Hepatocyte (in vitro differentiated cells): ENCODE data around the gene GLRX3. TPM values are rescaled to one million over a fixed set of nuclear protein-coding genes. Genes with fewer than 3 reads are reported as not detected.
"Not testable (repeated sequence)": the region's sequence is repeated elsewhere in the genome, so short reads cannot be mapped to it uniquely, and the experiment has no call there.

Experiments used
- DNase-seq: peaks from one replicate; pipeline ENCODE4 v3.0.0-alpha.2; 2016; ENCODE audit warnings: low spot score
- H2AFZ ChIP-seq: fragments of 200-600 bp; sonication (generic); 2 replicates; pipeline ENCODE4 v1.6.0; 2016; ENCODE audit warnings: antibody characterized with exemption, mild to moderate bottlenecking
- H3K27ac ChIP-seq: fragments of 200-600 bp; sonication (generic); 2 replicates; pipeline ENCODE4 v1.5.1; 2016; ENCODE audit warnings: mild to moderate bottlenecking
- H3K27me3 ChIP-seq: fragments of 200-600 bp; sonication (generic); 2 replicates; pipeline ENCODE4 v1.6.1; 2016
- H3K36me3 ChIP-seq: fragments of 200-600 bp; sonication (generic); replicated peaks from 2 replicates; pipeline ENCODE4 v1.5.1; 2016; ENCODE audit warnings: low read depth; ENCODE audit not compliant: insufficient read depth
- H3K4me1 ChIP-seq: fragments of 200-600 bp; sonication (generic); 2 replicates; pipeline ENCODE4 v1.5.1; 2016; ENCODE audit warnings: mild to moderate bottlenecking, moderate library complexity; ENCODE audit not compliant: insufficient read depth
- H3K4me2 ChIP-seq: fragments of 200-600 bp; sonication (generic); 2 replicates; pipeline ENCODE4 v1.6.0; 2016
- H3K4me3 ChIP-seq: fragments of 200-600 bp; sonication (generic); 2 replicates; pipeline ENCODE4 v1.5.1; 2016; ENCODE audit warnings: mild to moderate bottlenecking
- H3K79me2 ChIP-seq: fragments of 200-600 bp; sonication (generic); 2 replicates; pipeline ENCODE4 v1.6.0; 2017; ENCODE audit warnings: mild to moderate bottlenecking
- H3K9me2 ChIP-seq: fragments of 200-600 bp; sonication (generic); replicated peaks from 2 replicates; pipeline ENCODE4 v1.6.0; 2017; ENCODE audit warnings: mild to moderate bottlenecking; ENCODE audit not compliant: insufficient read depth
- H3K9me3 ChIP-seq: fragments of 200-600 bp; sonication (generic); 2 replicates; pipeline ENCODE4 v1.5.1; 2016; ENCODE audit warnings: low read depth, mild to moderate bottlenecking
- H4K20me1 ChIP-seq: fragments of 200-600 bp; sonication (generic); 2 replicates; pipeline ENCODE4 v1.6.0; 2016; ENCODE audit warnings: mild to moderate bottlenecking; ENCODE audit not compliant: insufficient read depth, poor library complexity, severe bottlenecking
- EZH2 ChIP-seq: fragments of 200-600 bp; sonication (generic); IDR thresholded peaks from 2 replicates; pipeline ENCODE4 v1.6.1; 2016; ENCODE audit warnings: antibody characterized with exemption, mild to moderate bottlenecking, borderline replicate concordance
- EZH2phosphoT487 ChIP-seq: fragments of 200-600 bp; sonication (generic); IDR thresholded peaks from one replicate; pipeline ENCODE4 v1.6.1; 2018; ENCODE audit warnings: antibody characterized with exemption, mild to moderate bottlenecking, low read depth, moderate library complexity; ENCODE audit not compliant: unreplicated experiment, severe bottlenecking
- WGBS: methylation state at CpG from one replicate; pipeline ENCODE4 v1.1.6; 2016; ENCODE audit warnings: low lambda C conversion rate; ENCODE audit errors: missing lambda C conversion rate; 5-methylcytosine and 5-hydroxymethylcytosine counted together
- polyA plus RNA-seq: library from polyadenylated mRNA; unstranded; fragments of >200 nt; fragmentation: Nextera tagmentation; extraction: Ambion mirVana; gene quantifications from 2 replicates; pipeline ENCODE4 v1.2.1, GENCODE V29; 2016
- total RNA-seq: library from RNA; depleted of rRNA; stranded (reverse); fragments of >200 nt; gene quantifications from 2 replicates; pipeline ENCODE4 v1.2.3, GENCODE V29; 2014
- TF ChIP-seq, protein P1 (sequence below): fragments of 200-600 bp; sonication (generic); IDR thresholded peaks from 2 replicates; pipeline ENCODE4 v1.5.1; 2016; ENCODE audit warnings: antibody characterized with exemption, mild to moderate bottlenecking; ENCODE audit not compliant: poor library complexity

GLRX3 gene
- 86.5 and 100 TPM in 2 replicates for total RNA-seq
- polyA plus RNA-seq, result 90.6 and 95.5 TPM in 2 replicates

DNA sequence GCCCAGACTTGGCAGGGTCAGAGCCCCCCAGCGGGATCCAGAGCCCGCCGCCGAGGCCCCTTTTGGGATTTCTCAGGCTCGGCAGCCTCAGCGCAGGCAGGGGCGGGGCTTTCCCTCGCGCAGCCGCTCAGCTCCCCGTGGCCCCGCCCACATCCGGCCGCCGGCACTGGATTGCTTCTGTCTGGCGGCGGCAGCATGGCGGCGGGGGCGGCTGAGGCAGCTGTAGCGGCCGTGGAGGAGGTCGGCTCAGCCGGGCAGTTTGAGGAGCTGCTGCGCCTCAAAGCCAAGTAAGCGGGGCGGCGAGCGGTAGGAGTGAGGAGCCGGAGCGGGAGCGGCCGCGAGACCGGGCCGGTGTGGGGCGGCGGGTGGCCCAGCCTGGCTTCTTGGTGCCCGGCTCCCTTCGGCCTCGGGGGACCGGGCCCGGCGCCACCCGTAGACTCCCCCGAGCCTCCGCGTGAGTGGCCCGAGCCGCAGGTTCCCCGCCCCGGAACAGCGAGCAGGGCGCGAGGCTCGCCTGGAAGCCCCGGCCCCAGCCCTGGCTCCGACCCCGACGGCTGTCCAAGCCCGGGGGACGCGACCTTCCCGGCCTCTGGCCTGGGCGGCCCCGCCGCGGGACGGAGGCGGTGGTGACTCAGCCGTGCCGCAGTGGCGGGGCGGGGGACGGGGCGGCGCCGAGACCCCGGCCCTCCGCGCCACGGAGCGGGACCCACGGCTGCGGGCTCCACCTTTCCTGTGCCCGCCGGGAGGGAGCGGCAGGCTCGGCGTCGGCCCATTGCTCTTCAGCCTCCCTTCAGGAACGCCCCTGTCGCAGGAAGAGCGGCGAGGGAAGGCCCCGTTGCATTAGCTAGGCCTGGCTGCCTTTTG, at the start of gene GLRX3:
TSS of gene GLRX3 (plus strand) at position 166 of the 864 bp plus-strand sequence. CDS start at position 196, 30 bp downstream.
- H4K20me1 ChIP-seq, result peaks cover 21% of the 10 kb centered on the region
- H3K9me3 ChIP-seq, result no peaks in the 10 kb centered on the region
- H3K4me2 ChIP-seq, result peak within 1 kb of the TSS; percentile 95
- TF ChIP-seq EZH2 (no peak), EZH2phosphoT487 (no peak)
- TF ChIP-seq, protein P1, sequence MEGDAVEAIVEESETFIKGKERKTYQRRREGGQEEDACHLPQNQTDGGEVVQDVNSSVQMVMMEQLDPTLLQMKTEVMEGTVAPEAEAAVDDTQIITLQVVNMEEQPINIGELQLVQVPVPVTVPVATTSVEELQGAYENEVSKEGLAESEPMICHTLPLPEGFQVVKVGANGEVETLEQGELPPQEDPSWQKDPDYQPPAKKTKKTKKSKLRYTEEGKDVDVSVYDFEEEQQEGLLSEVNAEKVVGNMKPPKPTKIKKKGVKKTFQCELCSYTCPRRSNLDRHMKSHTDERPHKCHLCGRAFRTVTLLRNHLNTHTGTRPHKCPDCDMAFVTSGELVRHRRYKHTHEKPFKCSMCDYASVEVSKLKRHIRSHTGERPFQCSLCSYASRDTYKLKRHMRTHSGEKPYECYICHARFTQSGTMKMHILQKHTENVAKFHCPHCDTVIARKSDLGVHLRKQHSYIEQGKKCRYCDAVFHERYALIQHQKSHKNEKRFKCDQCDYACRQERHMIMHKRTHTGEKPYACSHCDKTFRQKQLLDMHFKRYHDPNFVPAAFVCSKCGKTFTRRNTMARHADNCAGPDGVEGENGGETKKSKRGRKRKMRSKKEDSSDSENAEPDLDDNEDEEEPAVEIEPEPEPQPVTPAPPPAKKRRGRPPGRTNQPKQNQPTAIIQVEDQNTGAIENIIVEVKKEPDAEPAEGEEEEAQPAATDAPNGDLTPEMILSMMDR, result no peak
- no peaks in the 10 kb centered on the region for H3K36me3 ChIP-seq
- peak; percentile 97 for DNase-seq
- peak within 1 kb of the TSS; percentile 92 for H2AFZ ChIP-seq
- H3K27ac ChIP-seq, result peak within 1 kb of the TSS; percentile 90
- WGBS, result 1% methylated on average over 51 of the region's 96 CpGs
- peaks cover 49% of the 10 kb centered on the region for H3K79me2 ChIP-seq
- H3K9me2 ChIP-seq, result no peaks in the 10 kb centered on the region
- H3K27me3 ChIP-seq, result no peaks in the 10 kb centered on the region
- H3K4me3 ChIP-seq, result peak within 1 kb of the TSS; percentile 87
- peaks cover 15% of the 10 kb centered on the region for H3K4me1 ChIP-seq

DNA sequence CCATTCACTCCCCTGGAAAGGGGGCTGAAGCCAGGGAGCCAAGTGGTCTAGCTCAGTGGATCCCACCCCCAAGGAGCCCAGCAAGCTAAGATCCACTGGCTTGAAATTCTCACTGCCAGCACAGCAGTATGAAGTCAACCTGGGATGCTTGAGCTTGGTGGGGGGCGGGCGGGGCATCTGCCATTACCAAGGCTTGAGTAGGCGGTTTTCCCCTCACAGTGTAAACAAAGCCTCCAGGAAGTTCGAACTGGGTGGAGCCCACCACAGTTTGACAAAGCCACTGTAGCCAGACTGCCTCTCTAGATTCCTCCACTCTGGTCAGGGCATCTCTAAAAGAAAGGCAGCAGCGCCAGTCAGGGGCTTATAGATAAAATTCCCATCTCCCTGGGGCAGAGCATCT, 45.6 kb upstream of the GLRX3 start:
- not testable (repeated sequence) for DNase-seq, H3K36me3 ChIP-seq, H2AFZ ChIP-seq, H3K9me2 ChIP-seq, H3K4me2 ChIP-seq, H3K4me3 ChIP-seq, H3K27me3 ChIP-seq, H4K20me1 ChIP-seq, H3K9me3 ChIP-seq, H3K79me2 ChIP-seq, H3K27ac ChIP-seq, H3K4me1 ChIP-seq
- WGBS, result 100% methylated on average over 2 of the region's 5 CpGs

DNA sequence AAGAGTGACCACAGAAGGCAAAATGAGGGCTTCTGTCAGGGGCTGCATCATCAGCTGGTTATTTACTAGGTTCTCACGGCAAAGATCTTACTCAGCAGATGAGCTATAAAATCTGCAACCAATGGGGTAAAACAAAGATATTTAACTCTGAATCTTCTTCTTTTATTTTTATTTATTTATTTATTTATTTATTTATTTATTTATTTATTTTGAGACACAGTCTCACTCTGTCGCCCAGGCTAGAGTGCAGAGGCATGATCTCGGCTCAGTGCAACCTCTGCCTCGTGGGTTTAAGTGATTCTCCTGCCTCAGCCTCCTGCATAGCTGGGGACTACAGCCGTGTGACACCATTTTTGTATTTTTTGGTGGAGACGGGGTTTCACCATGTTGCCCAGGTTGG, 36.8 kb upstream of the GLRX3 start:
- Histone ChIP-seq H3K9me2 (no peaks in the 10 kb centered on the region), H4K20me1 (no peaks in the 10 kb centered on the region), H3K27me3 (no peaks in the 10 kb centered on the region), H3K9me3 (no peaks in the 10 kb centered on the region), H3K36me3 (no peaks in the 10 kb centered on the region), H3K27ac (no peak overlapping the region), H3K4me2 (no peak overlapping the region), H2AFZ (no peak overlapping the region), H3K4me1 (no peaks in the 10 kb centered on the region), H3K79me2 (no peaks in the 10 kb centered on the region), H3K4me3 (no peak overlapping the region)
- 95% methylated on average over 6 of the region's 6 CpGs for WGBS
- no peak for TF ChIP-seq EZH2phosphoT487
- no peak for TF ChIP-seq EZH2
- TF ChIP-seq, protein P1, result no peak
- DNase-seq, result no peak

DNA sequence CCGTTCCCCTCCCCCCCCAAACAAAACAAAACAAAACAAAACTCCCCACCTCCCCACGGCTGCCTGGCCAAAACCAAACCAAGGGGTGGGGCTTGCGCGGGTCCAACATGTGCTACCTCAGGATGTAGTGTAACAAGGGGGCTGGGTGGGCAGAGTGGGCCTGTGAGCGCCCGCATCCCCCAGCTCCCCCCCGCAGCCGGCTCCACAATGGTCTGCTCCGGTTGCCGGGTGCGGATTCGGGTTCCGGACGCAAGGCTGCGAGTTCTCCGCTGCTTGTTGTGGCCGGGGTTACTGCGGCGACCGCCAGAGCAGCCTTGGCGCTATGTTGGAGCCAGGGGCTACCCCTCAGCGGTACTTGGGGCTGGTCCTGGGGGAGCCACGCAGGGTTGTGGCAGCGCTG, 30.5 kb upstream of the GLRX3 start:
- Histone ChIP-seq H2AFZ (no peak overlapping the region), H3K9me3 (no peaks in the 10 kb centered on the region), H3K36me3 (no peaks in the 10 kb centered on the region), H4K20me1 (no peaks in the 10 kb centered on the region), H3K79me2 (peaks cover 13% of the 10 kb centered on the region), H3K27ac (no peak overlapping the region), H3K4me3 (no peak overlapping the region), H3K4me1 (no peaks in the 10 kb centered on the region), H3K9me2 (no peaks in the 10 kb centered on the region), H3K27me3 (no peaks in the 10 kb centered on the region), H3K4me2 (no peak overlapping the region)
- 64% methylated on average over 21 of the region's 24 CpGs for WGBS
- no peak for DNase-seq
- TF ChIP-seq EZH2phosphoT487, result no peak
- no peak for TF ChIP-seq EZH2

DNA sequence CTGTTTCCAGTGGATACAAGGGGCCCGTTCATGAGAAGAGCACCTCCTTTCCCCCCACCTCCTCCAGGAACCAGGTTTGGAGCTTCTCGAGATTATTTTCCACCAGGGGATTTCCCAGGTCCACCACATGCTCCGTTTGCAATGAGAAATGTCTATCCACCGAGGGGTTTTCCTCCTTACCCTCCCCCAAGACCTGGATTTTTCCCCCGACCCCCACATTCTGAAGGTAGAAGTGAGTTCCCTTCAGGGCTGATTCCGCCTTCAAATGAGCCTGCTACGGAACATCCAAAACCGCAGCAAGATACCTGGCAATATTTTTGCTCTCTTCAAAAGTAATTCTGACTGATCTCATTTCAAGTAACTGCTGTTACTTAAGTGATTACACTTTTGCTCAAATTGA, 28.0 kb upstream of the GLRX3 start:
- DNase-seq, H2AFZ ChIP-seq: not testable (repeated sequence)

More for the DNA sequence above, 28.0 kb upstream of the GLRX3 start:
- H4K20me1 ChIP-seq, H3K9me2 ChIP-seq, H3K27me3 ChIP-seq, H3K4me2 ChIP-seq, H3K9me3 ChIP-seq, H3K4me3 ChIP-seq, H3K27ac ChIP-seq, H3K4me1 ChIP-seq, H3K36me3 ChIP-seq: not testable (repeated sequence)
- 93% methylated on average over 6 of the region's 8 CpGs for WGBS
- H3K79me2 ChIP-seq, result peaks cover 20% of the 10 kb centered on the region
